Measurements from ENCODE around the gene HLCS. TPM values are rescaled to one million over a fixed set of nuclear protein-coding genes. Genes with fewer than 3 reads are reported as not detected.

The HLCS gene
- total and polyA plus RNA-seq, 10 of the 15 experiments (the other 5 are each of a cell fraction or from before 2014, with no cell fraction given) = 1.5 to 12.7 (median 9.6) TPM

GRCh38 chr21:36845070-36845469 is 121.4 kb downstream of the HLCS start (continued):
- TF ChIP-seq RELB (IDR thresholded peaks at IDR 0.05; ENCODE audit: low read depth) = no peak

- Histone ChIP-seq H3K27ac (ENCODE audit: control insufficient read depth, insufficient read depth) (no peak overlapping the region), H3K9me3 (replicated peaks; ENCODE audit: control insufficient read depth, insufficient read depth, low read length) (no peaks in the 10 kb centered on the region), H3K4me2 (ENCODE audit: control insufficient read depth, insufficient read depth) (no peak overlapping the region), H3K4me3 (no peak overlapping the region), H3K79me2 (ENCODE audit: control insufficient read depth, insufficient read depth, low read length) (no peaks in the 10 kb centered on the region), H4K20me1 (ENCODE audit: control insufficient read depth, insufficient read depth) (no peaks in the 10 kb centered on the region; the same call in 1 of the 2 replicates), H3K9ac (ENCODE audit: control insufficient read depth, insufficient read depth, low read length) (no peak overlapping the region), H3K36me3 (ENCODE audit: control insufficient read depth in 2 of 2, insufficient read depth in 2 of 2, low read length in 1 of 2) (no peaks in the 10 kb centered on the region), H3K27me3 (replicated peaks in 1 of 2; ENCODE audit: control insufficient read depth in 2 of 2, insufficient read depth in 2 of 2, low read length in 1 of 2) (no peaks in the 10 kb centered on the region), H3K4me1 (ENCODE audit: control insufficient read depth, insufficient read depth, low read length) (no peaks in the 10 kb centered on the region), H2AFZ (ENCODE audit: control insufficient read depth, low read depth, low read length) (no peak overlapping the region)
- FAIRE-seq (no peak), ATAC-seq (no peak), DNase-seq (ENCODE audit: low read depth, low spot score) (no peak)
- ChIA-PET POLR2A (no interaction called here), CTCF (no interaction called here), SMC1A (ENCODE audit: uncharacterized antibody, unreplicated experiment) (no interaction called here), RAD21 (ENCODE audit: unreplicated experiment) (no interaction called here)
- TF ChIP-seq RAD21 (IDR thresholded peaks at IDR 0.05; ENCODE audit: insufficient read depth, low read depth, low read length) (no peak), HDGF (IDR thresholded peaks at IDR 0.05) (no peak), IKZF1 (conservative IDR thresholded peaks at IDR 0.05) (no peak)
- in situ Hi-C loops (cut with MboI) (no loop called here), intact Hi-C loops (cut with micrococcal nuclease; ENCODE audit: unreplicated experiment) (no loop called here)
- 86% methylated on average over 3 of the region's 3 CpGs for WGBS (ENCODE audit: insufficient coverage, insufficient replicate concordance, low lambda C conversion rate, missing lambda C conversion rate)
- no TSS peak for BruUV-seq (replicated peaks)
Measured at GRCh38 chr21:36841866-36842265, 124.6 kb downstream of the HLCS start.

GRCh38 chr21:36839735-36840134 is 126.7 kb downstream of the HLCS start:
- Histone ChIP-seq H3K9ac (ENCODE audit: control insufficient read depth, insufficient read depth, low read length) (no peak overlapping the region), H3K4me1 (ENCODE audit: control insufficient read depth, insufficient read depth, low read length) (no peaks in the 10 kb centered on the region), H2AFZ (ENCODE audit: control insufficient read depth, low read depth, low read length) (no peak overlapping the region), H3K4me2 (ENCODE audit: control insufficient read depth, insufficient read depth) (no peak overlapping the region), H3K9me3 (replicated peaks; ENCODE audit: control insufficient read depth, insufficient read depth, low read length) (no peaks in the 10 kb centered on the region), H3K4me3 (no peak overlapping the region), H3K27ac (ENCODE audit: control insufficient read depth, insufficient read depth) (no peak overlapping the region), H3K27me3 (replicated peaks in 1 of 2; ENCODE audit: control insufficient read depth in 2 of 2, insufficient read depth in 2 of 2, low read length in 1 of 2) (no peaks in the 10 kb centered on the region), H3K79me2 (ENCODE audit: control insufficient read depth, insufficient read depth, low read length) (no peaks in the 10 kb centered on the region), H4K20me1 (ENCODE audit: control insufficient read depth, insufficient read depth) (no peaks in the 10 kb centered on the region; the same call in 1 of the 2 replicates), H3K36me3 (ENCODE audit: control insufficient read depth in 2 of 2, insufficient read depth in 2 of 2, low read length in 1 of 2) (no peaks in the 10 kb centered on the region)
- ChIA-PET SMC1A (ENCODE audit: uncharacterized antibody, unreplicated experiment) (no interaction called here), POLR2A (no interaction called here), CTCF (interaction anchor here (1.2 to 1.8 kb wide), 2 partner anchors 9 to 14 kb away, joined by 4 to 9 read pairs; no protein-coding TSS in a partner anchor), RAD21 (ENCODE audit: unreplicated experiment) (no interaction called here)
- intact Hi-C loops (cut with micrococcal nuclease; ENCODE audit: unreplicated experiment) (no loop called here), in situ Hi-C loops (cut with MboI) (no loop called here)
- 96% methylated on average over 3 of the region's 3 CpGs for WGBS (ENCODE audit: insufficient coverage, insufficient replicate concordance, low lambda C conversion rate, missing lambda C conversion rate)
- ATAC-seq = no peak
- no peak for DNase-seq (ENCODE audit: low read depth, low spot score)
- no TSS peak for BruUV-seq (replicated peaks)
- FAIRE-seq = no peak
- TF ChIP-seq ETV6 (conservative IDR thresholded peaks at IDR 0.05 in 1 of 2, IDR thresholded peaks at IDR 0.05 in 1 of 2; ENCODE audit: borderline replicate concordance in 1 of 2, low read depth in 1 of 2) (no peak), RELA (IDR thresholded peaks at IDR 0.05; ENCODE audit: borderline replicate concordance, partially characterized antibody) (no peak), ZZZ3 (IDR thresholded peaks at IDR 0.05; ENCODE audit: control insufficient read depth, insufficient read length, low read depth) (no peak), CBX3 (IDR thresholded peaks at IDR 0.05; ENCODE audit: borderline replicate concordance, low read depth) (no peak), CUX1 (IDR thresholded peaks at IDR 0.05; ENCODE audit: insufficient replicate concordance, low read depth, low read length) (no peak)

Measured in GM12878 (cell line).